Left colon (tissue), 2 donors: ENCODE results near the gene LRPPRC. TPM values are rescaled to one million over a fixed set of nuclear protein-coding genes. Genes with fewer than 3 reads are reported as not detected.

Experiments
- ATAC-seq: fragments of 200-7000 bp; cut with Tn5 transposase; one replicate; pipeline ENCODE4 v1.9.1; 2020; ENCODE audit warnings: mild to moderate bottlenecking, moderate library complexity
- DNase-seq, 2 donors: peaks; one replicate each; pipeline ENCODE4 v3.0.0-alpha.2; 2020
- intact Hi-C, 2 donors: fragments of 100-400 bp; cut with DNase I in 1 of 2; cut with micrococcal nuclease in 1 of 2; formaldehyde crosslinking; loops; one replicate each; pipeline versions ENCODE4 v1.11.2 to v1.14.0; 2022; cut with DNase I, micrococcal nuclease
- total RNA-seq, 2 donors: library from RNA; stranded (reverse); fragmentation: NEBNext Ultra II Directional; extraction: Animal tissue kit (Norgen Biotek cat#: 25700); gene quantifications; one replicate each; pipeline ENCODE4 v1.2.1, GENCODE V29; 2021
- donor health status: DM: no; HTN: no; CAD: no.
- donor health status: DM: yes; HTN: yes; CAD: no.

The LRPPRC gene
- total RNA-seq, 2 donors from 2014 or later, result 98.8 to 110 TPM

GRCh38 chr2:43841949-43842865 is 153.6 kb downstream of the LRPPRC start:
- ATAC-seq (no peak), DNase-seq (no peak)
- intact Hi-C loops, result no loop called here

GRCh38 chr2:43840965-43841364 is 154.8 kb downstream of the LRPPRC start:
- intact Hi-C loops, result no loop called here
- DNase-seq, result no peak

GRCh38 chr2:43839776-43840564 is 155.8 kb downstream of the LRPPRC start:
- ATAC-seq, result no peak
- intact Hi-C loops, result no loop called here
- DNase-seq, result no peak

More at GRCh38 chr2:43840965-43841364, 154.8 kb downstream of the LRPPRC start:
- no peak for ATAC-seq

- intact Hi-C loops, result no loop called here
- ATAC-seq (no peak), DNase-seq (no peak)
Measured at GRCh38 chr2:43838560-43839267, 157.1 kb downstream of the LRPPRC start, which contains the start of the genes ABCG5 and ABCG8. Gene ABCG5, minus strand, starts transcription at chr2:43838839. Its CDS starts 160 bp downstream, at chr2:43838679. Gene ABCG8, plus strand, starts transcription at chr2:43838971. Its CDS starts 83 bp downstream, at chr2:43839054.

GRCh38 chr2:43837831-43838559 is 157.8 kb downstream of the LRPPRC start:
- no peak for ATAC-seq
- no peak for DNase-seq
- intact Hi-C loops, result no loop called here

GRCh38 chr2:43837033-43837432 is 158.8 kb downstream of the LRPPRC start:
- no peak for ATAC-seq
- DNase-seq, result no peak
- intact Hi-C loops, result no loop called here

Other genes with a start within 250 kb of the LRPPRC start
- gene DYNC2LI1, start 221.9 kb downstream of the LRPPRC start, total RNA-seq, result 10 to 100 TPM in 1 of 2 donors, 1 to 10 TPM in 1; 6.9 to 19.9 TPM
- gene ABCG5, start 157.2 kb downstream of the LRPPRC start, total RNA-seq, result under 1 TPM; 0.09 to 0.14 TPM
- under 1 TPM; 0.53 to 0.67 TPM for gene ABCG8, start 157.0 kb downstream of the LRPPRC start, total RNA-seq
- 10 to 100 TPM; 62.5 to 63.0 TPM for gene PPM1B, start 172.9 kb upstream of the LRPPRC start, total RNA-seq